DND-41 (cell line): ENCODE measurements around the gene ZNF296.

Experiments
- ATAC-seq: fragments of 200-7000 bp; cut with Tn5 transposase; 3 replicates; pipeline ENCODE4 v1.9.1; 2021; ENCODE audit warnings: low read depth; ENCODE audit not compliant: insufficient read depth
- DNase-seq: peaks from one replicate; pipeline ENCODE4 v3.0.0-alpha.2; 2020
- H2AFZ ChIP-seq: 2 replicates; pipeline ENCODE4 v1.6.0; 2012; ENCODE audit warnings: low read depth, low read length
- H3K27ac ChIP-seq: 2 replicates; pipeline ENCODE4 v1.5.1; 2012; ENCODE audit warnings: low read length, inconsistent platforms
- H3K27me3 ChIP-seq: fragments of 200-600 bp; sonication (generic); 2 replicates; pipeline ENCODE4 v1.6.0; 2012; ENCODE audit warnings: low read length, mild to moderate bottlenecking, inconsistent platforms; ENCODE audit not compliant: insufficient read depth, poor library complexity
- H3K36me3 ChIP-seq: 2 replicates; pipeline ENCODE4 v1.5.1; 2012; ENCODE audit warnings: low read length, inconsistent platforms; ENCODE audit not compliant: insufficient read depth
- H3K4me1 ChIP-seq: 2 replicates; pipeline ENCODE4 v1.5.1; 2012; ENCODE audit warnings: mild to moderate bottlenecking, low read length; ENCODE audit not compliant: insufficient read depth
- H3K4me2 ChIP-seq: 2 replicates; pipeline ENCODE4 v1.6.0; 2012; ENCODE audit warnings: mild to moderate bottlenecking, moderate library complexity, low read length, inconsistent platforms; ENCODE audit not compliant: insufficient read depth
- H3K4me3 ChIP-seq, 2 experiments: fragments of 200-600 bp in 1 of 2; shearing (Covaris generic) in 1 of 2; 2 replicates each; pipeline ENCODE4 v1.5.1; 2012 to 2016; ENCODE audit warnings: inconsistent platforms in 2 of 2, low read length in 2 of 2, mild to moderate bottlenecking in 2 of 2, low read depth in 1 of 2, moderate library complexity in 1 of 2
- H3K79me2 ChIP-seq: 2 replicates; pipeline ENCODE4 v1.6.0; 2012; ENCODE audit warnings: low read length, inconsistent platforms; ENCODE audit not compliant: insufficient read depth
- H3K9ac ChIP-seq: 2 replicates; pipeline ENCODE4 v1.6.0; 2012; ENCODE audit warnings: low read depth, mild to moderate bottlenecking, inconsistent platforms, low read length, moderate library complexity
- H3K9me3 ChIP-seq: 2 replicates; pipeline ENCODE4 v1.5.1; 2012; ENCODE audit warnings: low read length, moderate library complexity, mild to moderate bottlenecking, inconsistent platforms; ENCODE audit not compliant: insufficient read depth, severe bottlenecking
- H4K20me1 ChIP-seq: 2 replicates; pipeline ENCODE4 v1.6.0; 2012; ENCODE audit warnings: low read length; ENCODE audit not compliant: insufficient read depth
- EZH2 ChIP-seq: IDR thresholded peaks from 3 replicates; pipeline ENCODE4 v1.6.1; 2012; ENCODE audit warnings: borderline replicate concordance, low read depth, mild to moderate bottlenecking, moderate library complexity, low read length, inconsistent platforms; ENCODE audit not compliant: severe bottlenecking
- TF ChIP-seq, protein P1 (sequence below): IDR thresholded peaks from 2 replicates; pipeline ENCODE4 v1.5.1; 2012; ENCODE audit warnings: borderline replicate concordance, low read length, moderate library complexity, mild to moderate bottlenecking; ENCODE audit not compliant: poor library complexity, severe bottlenecking; ENCODE audit errors: extremely low read depth

Gene ZNF296

DNA sequence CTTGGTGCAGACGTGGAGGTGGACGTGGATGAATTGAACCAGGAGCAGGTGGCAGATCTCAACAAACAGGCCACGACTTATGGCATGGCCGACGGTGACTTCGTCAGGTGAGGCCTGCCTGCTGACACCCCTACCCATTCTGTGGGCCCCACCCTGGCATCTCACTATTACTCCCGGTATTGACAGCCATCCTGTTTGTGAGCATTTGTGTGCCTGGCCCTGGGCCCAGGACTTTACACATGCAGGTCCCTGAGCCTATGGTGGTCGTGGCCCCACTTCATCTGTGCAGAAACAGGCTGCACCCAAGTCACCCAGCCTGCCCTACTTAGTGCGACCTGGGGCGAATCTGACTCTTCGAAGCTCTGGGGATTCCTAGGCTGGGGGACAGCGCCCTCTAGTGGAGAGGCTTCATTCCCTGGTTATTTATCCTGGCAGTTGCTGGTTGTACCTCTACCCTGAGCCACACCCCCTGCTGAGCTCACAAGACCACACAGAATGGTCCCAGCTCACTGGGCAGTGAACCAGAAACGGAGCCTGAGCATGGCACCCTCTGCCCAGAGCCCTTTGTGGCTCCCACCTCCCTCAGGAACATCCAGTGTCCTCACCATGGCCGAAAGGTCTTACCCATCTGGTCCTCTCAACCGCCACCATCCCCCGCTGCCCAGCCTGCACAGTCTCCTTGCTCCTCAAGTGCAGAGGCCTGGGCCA is 16.9 kb downstream of the ZNF296 start:
- H3K27ac ChIP-seq, result no peak overlapping the region
- DNase-seq, result peak; percentile 79
- no peaks in the 10 kb centered on the region for H3K4me1 ChIP-seq
- peaks cover 46% of the 10 kb centered on the region for H4K20me1 ChIP-seq
- no peak overlapping the region for H3K9ac ChIP-seq
- H3K4me2 ChIP-seq, result no peak overlapping the region
- H3K4me3 ChIP-seq, result no peak overlapping the region
- H3K27me3 ChIP-seq, result no peaks in the 10 kb centered on the region
- H3K36me3 ChIP-seq, result peaks cover 92% of the 10 kb centered on the region
- H3K79me2 ChIP-seq, result peaks cover 9% of the 10 kb centered on the region; the same call in 1 of the 2 replicates
- no peaks in the 10 kb centered on the region for H3K9me3 ChIP-seq
- no peak overlapping the region for H2AFZ ChIP-seq
- no peak for TF ChIP-seq EZH2
- TF ChIP-seq, protein P1, sequence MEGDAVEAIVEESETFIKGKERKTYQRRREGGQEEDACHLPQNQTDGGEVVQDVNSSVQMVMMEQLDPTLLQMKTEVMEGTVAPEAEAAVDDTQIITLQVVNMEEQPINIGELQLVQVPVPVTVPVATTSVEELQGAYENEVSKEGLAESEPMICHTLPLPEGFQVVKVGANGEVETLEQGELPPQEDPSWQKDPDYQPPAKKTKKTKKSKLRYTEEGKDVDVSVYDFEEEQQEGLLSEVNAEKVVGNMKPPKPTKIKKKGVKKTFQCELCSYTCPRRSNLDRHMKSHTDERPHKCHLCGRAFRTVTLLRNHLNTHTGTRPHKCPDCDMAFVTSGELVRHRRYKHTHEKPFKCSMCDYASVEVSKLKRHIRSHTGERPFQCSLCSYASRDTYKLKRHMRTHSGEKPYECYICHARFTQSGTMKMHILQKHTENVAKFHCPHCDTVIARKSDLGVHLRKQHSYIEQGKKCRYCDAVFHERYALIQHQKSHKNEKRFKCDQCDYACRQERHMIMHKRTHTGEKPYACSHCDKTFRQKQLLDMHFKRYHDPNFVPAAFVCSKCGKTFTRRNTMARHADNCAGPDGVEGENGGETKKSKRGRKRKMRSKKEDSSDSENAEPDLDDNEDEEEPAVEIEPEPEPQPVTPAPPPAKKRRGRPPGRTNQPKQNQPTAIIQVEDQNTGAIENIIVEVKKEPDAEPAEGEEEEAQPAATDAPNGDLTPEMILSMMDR, result peak; percentile 88
- peak; percentile 88 for ATAC-seq

DNA sequence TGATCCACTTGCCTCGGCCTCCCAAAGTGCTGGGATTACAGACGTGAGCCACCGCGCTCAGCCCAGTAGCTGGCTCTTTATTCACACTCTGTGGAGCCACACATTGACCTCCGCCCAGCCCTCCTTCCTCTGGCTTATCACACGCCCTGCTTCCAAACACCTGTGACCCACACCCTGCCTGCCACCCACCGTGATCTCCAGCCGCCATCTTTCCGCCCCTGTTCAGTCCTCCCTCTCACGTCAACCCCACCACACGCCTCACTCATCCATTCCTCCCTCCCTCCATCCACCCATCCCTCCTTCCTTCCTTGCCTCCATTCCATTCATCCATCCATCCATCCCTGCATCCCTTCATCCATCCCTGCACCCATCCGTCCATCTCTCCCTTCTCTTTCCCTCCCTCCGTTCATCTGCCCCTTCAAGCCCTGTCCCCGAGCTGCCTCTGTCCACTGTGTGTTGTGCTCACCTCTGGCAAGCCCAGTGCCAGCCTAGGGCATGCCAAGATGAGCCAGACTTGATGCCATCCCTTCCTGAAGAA is 17.6 kb downstream of the ZNF296 start:
- no peak overlapping the region for H3K27ac ChIP-seq

DNA sequence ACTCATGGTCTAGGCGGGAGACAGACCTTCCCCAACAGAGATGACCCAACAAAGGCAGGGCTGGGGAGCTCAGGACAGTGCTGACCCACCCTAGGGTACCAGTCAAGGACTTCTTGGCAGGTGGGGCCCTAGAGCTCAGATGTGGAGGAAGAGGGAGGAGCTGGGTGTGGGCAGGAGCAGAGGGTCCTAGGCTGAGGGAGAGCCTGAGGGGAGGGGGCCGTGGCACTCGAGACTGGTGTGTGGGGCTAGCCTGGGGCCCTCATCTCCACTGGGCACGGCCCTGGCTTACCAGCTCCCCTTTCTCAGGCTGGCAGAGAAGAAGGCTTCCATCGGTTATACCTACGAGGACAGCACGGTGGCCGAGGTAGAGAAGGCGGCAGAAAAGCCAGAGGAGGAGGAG is 18.8 kb downstream of the ZNF296 start:
- ATAC-seq, result no peak
- no peak overlapping the region for H3K27ac ChIP-seq
- peaks cover 17% of the 10 kb centered on the region for H3K79me2 ChIP-seq
- no peak overlapping the region for H3K4me3 ChIP-seq
- H3K4me2 ChIP-seq, result no peak overlapping the region
- H3K9me3 ChIP-seq, result no peaks in the 10 kb centered on the region
- H2AFZ ChIP-seq, result no peak overlapping the region
- H3K27me3 ChIP-seq, result no peaks in the 10 kb centered on the region
- peaks cover 90% of the 10 kb centered on the region for H3K36me3 ChIP-seq
- no peaks in the 10 kb centered on the region for H3K4me1 ChIP-seq
- TF ChIP-seq, protein P1, result no peak
- TF ChIP-seq EZH2, result no peak
- peaks cover 59% of the 10 kb centered on the region for H4K20me1 ChIP-seq
- H3K9ac ChIP-seq, result no peak overlapping the region
- DNase-seq, result no peak

More for the DNA sequence above, 17.6 kb downstream of the ZNF296 start:
- no peak overlapping the region for H2AFZ ChIP-seq
- peaks cover 10% of the 10 kb centered on the region; the same call in 1 of the 2 replicates for H3K79me2 ChIP-seq
- H3K4me3 ChIP-seq, result no peak overlapping the region
- no peak for TF ChIP-seq EZH2
- H3K4me2 ChIP-seq, result no peak overlapping the region
- no peak for ATAC-seq
- no peaks in the 10 kb centered on the region for H3K4me1 ChIP-seq
- peaks cover 92% of the 10 kb centered on the region for H3K36me3 ChIP-seq
- no peaks in the 10 kb centered on the region for H3K9me3 ChIP-seq
- DNase-seq, result no peak
- H3K27me3 ChIP-seq, result no peaks in the 10 kb centered on the region
- H3K9ac ChIP-seq, result no peak overlapping the region
- H4K20me1 ChIP-seq, result peaks cover 50% of the 10 kb centered on the region

DNA sequence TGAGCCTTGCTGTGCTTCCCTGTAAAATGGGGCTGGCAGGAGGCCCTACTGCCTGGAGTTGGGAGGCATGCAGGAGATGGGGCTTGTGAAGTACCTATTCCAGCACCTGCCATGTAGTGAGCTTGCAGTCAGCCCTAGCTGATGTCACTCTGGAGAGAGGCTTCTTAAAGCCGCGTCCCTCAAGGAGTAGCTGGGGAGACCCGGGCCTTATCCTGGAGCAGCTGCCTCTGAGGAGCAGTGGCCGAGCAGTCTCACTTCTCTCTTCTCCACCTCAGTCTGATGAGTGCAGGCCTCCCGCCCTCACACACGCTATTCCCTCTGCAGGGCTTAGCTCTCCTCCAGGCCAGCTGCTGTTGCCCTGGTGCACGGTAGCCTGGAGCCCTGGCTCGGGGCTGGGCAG is 19.4 kb downstream of the ZNF296 start:
- Histone ChIP-seq H3K4me3 (no peak overlapping the region), H3K4me1 (no peaks in the 10 kb centered on the region), H3K9ac (no peak overlapping the region), H3K27ac (no peak overlapping the region), H3K36me3 (peaks cover 93% of the 10 kb centered on the region), H2AFZ (no peak overlapping the region), H3K27me3 (no peaks in the 10 kb centered on the region), H4K20me1 (peaks cover 65% of the 10 kb centered on the region), H3K9me3 (no peaks in the 10 kb centered on the region), H3K79me2 (peaks cover 23% of the 10 kb centered on the region), H3K4me2 (no peak overlapping the region)
- ATAC-seq (no peak), DNase-seq (no peak)
- no peak for TF ChIP-seq EZH2
- TF ChIP-seq, protein P1, result no peak
